Stimulated activated CD4-positive, alpha-beta T cell treated with anti-CD3 and anti-CD28 coated beads, TNF-alpha, amount 100 ng/mL, for 4 hours (primary cell): ENCODE results near the gene STX10.
A peak's percentile ranks its signal among the peaks of the same experiment; 100 is the strongest.
"Not testable (repeated sequence)": the region's sequence is repeated elsewhere in the genome, so short reads cannot be mapped to it uniquely, and the experiment has no call there.

Source experiments
- DNase-seq, 3 experiments: peaks; one replicate each; pipeline ENCODE4 v3.0.0-alpha.2; 2020; ENCODE audit warnings: low read depth in 3 of 3

The STX10 gene, protein sequence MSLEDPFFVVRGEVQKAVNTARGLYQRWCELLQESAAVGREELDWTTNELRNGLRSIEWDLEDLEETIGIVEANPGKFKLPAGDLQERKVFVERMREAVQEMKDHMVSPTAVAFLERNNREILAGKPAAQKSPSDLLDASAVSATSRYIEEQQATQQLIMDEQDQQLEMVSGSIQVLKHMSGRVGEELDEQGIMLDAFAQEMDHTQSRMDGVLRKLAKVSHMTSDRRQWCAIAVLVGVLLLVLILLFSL

DNA sequence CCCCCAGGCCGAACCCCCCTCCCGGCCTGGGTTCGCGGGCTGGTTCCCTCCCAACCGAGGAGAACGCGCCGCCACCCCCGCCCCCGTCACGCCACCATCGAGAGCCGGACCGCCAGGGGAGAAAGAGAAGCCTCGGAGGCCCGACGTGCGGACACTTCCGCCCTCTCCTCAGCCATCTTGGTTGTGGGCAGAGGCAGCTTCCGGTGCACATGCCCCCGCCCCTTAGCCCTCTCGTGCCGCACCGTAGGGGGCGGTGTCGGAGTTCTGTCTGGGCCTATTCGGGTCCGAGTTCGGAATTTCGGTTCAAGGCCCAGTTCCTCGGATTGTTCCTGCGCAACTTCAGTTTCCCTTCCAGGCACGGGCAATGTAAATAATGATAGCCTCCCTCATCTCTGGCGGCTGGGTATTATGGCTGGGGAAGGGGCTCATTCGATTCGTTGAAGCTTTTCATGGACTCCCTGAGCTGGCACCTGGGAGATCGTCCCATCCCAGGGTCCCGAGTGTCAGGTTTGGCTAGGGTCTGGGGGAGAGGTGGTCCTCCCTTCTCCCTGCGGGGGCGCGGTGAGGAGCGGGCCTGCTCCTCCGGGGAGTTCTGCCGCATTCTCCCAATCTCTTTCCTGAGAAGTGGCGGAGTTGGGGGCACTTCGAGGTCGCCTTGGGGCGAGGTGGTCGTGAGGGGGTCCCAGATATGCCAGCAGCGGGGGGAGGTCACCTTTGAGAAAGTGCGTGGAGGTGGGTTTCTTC, at the start of gene STX10, which contains the start of gene IER2:
TSS of gene STX10 (minus strand) at position 189 of the 744 bp plus-strand sequence. CDS start 202 bp downstream, outside the sequence.
TSS of gene IER2 (plus strand) at position 225 of the 744 bp plus-strand sequence. CDS start 2,776 bp downstream, outside the sequence.
- DNase-seq, result peak; percentile 81 to 88 (median 85)

DNA sequence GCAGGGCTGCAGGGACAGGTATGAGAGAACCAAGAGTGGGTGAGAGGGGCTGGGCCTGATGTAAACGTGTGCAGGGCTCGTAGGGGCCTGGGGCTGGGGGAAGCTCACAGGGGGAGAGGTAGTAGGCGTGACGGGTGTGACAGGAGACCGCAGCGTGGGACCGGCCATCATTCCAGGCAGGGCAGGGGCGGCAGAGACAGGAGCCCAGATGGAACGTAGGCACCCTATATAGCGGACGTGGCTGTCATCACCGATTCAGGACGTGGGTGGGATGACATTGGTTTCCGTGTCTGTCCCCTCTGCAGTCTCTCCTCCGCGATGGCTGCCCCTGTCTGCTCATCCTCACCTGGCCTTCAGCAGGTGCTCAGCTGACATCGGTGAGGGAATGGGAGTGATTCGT, 48.5 kb upstream of the STX10 start:
- no peak for DNase-seq

DNA sequence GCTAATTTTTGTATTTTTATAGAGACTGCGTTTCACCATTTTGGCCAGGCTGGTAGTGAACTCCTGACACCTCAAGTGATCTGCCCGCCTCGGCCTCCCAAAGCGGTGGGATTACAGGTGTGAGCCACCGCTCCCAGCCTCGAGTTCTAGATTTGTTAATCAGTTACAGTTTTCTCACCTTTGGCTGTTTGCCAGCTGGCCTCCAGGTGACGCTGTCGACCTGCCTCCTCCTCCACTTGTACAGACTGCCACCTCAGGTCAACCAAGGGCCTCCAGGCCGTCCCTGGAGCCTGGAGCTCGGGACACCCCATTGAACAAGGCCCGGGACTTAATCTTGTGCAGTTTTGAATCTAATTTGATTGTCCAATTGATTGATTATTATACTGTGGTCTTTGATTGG, 45.5 kb upstream of the STX10 start:
- peak in 2 of 3 experiments; percentile 30 for DNase-seq

DNA sequence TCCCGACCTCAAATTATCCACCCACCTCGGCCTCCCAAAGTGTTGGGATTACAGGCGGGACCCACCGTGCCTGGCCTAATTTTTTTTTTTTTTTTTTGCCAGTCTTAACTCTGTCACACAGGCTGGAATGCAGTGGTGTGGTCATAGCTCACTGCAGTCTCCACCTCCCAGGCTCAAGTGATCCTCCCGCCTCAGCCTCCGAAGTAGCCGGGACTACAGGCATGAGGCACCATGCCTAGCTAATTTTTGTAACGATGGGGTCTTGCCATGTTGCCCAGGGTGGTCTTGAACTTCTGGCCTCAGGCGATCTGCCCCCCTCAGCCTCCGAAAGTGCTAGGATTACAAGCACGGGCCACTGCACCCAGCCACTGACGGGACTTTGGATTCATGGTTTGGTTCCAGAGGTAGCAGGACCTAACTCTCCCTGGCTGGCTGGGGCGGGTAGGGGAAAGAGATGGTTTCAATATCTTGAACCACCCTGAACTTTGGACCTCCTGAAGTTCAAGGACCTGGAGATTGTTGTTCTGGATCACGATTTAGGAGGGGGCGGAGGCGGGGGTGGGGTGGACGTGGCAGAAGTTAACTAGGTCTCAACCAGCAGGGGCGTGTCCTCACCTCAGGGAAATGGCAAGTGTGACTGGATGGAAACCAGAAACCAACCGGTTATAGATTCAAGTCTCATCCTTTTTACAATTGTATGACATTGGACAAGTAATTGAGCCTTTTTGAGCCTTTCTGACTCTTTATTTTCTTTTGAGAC, 40.8 kb upstream of the STX10 start:
- DNase-seq, result no peak

DNA sequence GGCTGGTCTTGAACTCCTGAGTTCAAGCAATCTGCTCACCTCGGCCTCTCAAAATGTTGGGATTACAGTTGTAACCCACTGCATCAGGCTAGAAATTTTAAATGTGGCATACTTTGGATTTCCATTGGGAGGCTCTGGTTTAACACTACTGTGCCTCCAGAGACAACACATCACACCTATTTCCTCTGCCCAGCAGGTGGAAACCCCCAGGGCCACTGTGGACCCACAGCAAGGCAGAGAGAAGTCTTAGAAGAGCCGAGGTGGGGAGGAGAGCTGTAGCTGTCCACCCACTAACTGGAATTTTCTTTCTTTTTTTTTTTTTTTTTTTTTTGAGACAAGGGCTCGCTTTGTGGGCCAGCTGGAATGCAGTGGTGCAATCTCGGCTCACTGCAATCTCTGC, 39.4 kb upstream of the STX10 start:
- DNase-seq, result no peak

DNA sequence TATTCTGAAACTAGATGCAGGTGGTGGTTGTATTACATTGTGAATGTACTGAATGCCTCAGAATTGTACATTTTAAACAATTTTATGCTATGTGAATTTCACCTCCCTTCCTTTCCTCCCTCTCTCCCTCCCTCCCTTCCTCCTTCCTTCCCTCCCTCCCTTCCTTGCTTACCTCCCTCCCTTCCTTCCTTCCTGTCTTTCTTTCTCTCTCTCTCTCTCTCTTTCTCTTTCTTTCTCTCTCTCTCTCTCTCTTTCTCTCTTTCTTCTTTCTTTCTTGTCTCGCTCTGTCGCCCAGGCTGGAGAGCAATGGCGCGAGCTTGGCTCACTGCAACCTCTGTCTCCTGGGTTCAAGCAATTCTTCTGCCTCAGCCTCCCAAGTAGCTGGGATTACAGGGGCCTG, 37.2 kb upstream of the STX10 start:
- DNase-seq, result no peak

DNA sequence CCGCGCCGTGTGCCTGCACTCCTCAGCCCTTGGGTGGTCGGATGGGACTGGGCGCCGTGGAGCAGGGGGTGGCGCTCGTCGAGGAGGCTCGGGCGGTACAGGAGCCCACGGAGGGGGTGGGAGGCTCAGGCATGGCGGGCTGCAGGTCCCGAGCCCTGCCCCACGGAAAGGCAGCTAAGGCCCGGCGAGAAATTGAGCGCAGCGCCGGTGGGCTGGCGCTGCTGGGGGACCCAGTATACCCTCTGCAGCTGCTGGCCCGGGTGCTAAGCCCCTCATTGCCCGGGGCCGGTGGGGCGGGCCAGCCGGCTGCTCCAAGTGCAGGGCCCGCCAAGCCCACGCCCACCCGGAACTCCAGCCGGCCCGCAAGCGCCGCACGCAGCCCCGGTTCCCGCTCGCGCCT, 36.5 kb upstream of the STX10 start:
- not testable (repeated sequence) for DNase-seq

DNA sequence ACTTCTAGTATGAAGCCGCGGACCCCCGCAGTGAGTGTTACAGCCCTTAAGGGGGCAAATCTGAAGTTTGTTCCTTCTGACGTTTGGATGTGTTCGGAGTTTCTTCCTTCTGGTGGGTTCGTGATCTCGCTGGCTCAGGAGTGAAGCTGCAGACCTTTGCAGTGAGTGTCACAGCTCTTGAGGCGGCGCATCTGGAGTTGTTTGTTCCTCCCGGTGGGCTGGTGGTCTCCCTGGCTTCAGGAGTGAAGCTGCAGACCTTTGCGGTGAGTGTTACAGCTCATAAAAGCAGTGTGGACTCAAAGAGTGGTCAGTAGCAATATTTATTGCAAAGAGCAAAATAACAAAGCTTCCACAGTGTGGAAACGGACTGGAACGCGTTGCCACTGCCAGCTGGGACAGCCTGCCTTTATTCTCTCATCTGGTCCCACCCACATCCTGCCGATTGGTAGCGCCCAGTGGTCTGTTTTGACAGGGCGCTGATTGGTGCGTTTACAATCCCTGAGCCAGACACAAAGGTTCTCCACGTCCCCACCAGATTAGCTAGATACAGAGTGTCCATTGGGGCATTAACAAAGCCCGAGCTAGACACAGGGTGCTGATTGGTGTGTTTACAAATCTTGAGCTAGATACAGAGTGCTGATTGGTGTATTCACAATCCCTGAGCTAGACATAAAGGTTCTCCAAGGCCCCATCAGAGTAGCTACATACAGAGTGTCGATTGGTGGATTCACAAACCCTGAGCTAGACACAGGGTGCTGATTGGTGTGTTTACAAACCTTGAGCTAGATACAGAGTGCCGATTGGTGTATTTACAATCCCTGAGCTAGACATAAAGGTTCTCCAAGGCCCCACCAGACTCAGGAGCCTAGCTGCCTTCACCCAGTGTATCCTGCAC, 35.8 kb upstream of the STX10 start:
- not testable (repeated sequence) for DNase-seq

DNA sequence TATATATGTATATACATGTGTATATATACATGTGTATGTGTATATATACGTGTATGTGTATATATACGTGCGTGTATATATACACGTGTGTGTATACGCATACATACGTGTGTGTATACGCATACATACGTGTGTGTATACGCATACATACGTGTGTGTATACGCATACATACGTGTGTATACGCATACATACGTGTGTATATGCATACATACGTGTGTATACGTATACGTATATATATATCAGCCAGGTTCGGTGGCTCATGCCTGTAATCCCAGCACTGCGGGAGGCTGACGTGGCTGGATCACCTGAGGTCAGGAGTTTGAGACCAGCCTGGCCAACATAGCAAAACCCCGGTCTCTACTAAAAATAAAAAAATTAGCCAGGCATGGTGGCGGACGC, 34.8 kb upstream of the STX10 start:
- not testable (repeated sequence) for DNase-seq

DNA sequence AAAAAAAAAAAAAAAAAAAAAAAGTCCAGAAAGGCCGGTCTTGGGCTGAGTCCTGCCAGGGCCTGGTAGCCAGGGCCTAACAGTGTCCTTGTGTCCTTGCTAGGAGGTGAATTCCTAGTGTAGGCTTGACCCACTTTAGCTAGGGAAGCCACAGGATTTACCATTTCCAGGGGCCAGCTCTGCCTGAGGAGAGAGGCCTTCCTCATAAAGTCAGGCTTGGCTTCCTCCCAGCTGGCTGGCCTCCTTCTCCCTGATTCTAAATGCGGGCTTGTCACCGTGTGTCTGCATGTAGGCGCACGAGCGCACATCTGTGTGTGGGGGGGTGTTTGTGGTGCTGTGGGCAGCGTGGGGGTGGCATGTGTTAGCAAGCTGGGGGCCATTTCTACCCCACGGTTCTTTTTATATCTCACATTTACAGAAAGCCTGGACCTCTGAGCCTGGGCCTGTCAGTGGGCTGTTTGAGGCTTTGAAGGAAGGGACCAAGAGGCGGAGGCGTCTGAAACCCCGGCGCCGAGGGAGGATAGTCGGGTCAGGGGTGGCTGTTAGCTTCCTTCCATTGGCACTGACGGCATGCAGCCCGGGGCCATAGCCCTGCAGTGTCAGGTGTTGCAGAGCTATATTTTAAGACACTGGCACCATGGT, 31.7 kb upstream of the STX10 start:
- no peak for DNase-seq

DNA sequence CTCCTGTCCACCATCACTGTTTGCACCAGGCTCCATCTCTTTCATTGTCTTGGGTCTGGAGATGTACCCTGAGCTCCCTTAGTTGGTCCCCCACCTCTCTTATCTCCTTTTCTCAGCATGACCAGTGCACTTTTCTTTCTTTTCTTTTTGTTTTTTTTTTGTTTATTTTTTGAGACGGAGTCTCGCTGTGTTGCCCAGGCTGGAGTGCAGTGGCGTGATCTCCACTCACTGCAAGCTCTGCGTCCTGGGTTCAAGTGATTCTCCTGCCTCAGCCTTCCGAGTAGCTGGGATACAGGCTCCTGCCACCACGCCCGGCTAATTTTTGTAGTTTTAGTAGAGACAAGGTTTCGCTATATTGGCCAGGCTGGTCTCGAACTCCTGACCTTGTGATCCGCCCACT, 28.1 kb upstream of the STX10 start:
- DNase-seq, result not testable (repeated sequence)

DNA sequence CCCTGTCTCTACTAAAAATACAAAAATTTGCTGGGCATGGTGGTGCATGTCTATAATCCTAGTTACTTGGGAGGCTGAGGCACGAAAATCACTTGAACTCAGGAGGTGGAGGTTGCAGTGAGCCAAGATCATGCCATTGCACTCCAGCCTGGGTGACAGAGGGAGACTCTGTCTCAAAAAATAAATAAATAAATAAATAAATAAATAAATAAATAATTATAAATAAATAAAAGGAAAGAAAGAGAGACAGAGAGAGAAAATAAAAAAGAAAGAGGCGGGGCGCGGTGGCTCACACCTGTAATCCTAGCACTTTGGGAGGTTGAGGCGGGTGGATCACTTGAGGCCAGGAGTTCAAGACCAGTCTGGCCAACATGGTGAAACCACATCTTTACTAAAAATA, 27.4 kb upstream of the STX10 start:
- DNase-seq, result not testable (repeated sequence)

DNA sequence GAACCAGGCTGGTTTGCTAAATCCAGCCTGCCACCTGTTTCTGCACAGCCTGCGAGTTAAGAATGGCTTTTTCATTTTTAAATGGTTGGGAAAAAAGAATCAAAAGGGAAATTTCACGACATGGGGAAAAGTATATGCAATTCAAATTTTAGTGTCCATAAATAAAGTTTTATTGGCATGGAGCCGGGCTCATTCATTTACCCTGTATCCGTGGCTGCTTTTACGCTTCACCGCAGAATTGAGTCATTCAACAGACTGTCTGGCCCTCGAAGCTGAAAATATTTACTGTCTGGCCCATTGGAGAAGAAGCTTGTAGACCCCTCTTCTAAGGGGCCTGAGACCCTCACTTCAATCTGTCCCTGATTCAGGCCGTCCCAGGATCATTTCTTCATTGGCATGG, 26.2 kb upstream of the STX10 start:
- no peak for DNase-seq

DNA sequence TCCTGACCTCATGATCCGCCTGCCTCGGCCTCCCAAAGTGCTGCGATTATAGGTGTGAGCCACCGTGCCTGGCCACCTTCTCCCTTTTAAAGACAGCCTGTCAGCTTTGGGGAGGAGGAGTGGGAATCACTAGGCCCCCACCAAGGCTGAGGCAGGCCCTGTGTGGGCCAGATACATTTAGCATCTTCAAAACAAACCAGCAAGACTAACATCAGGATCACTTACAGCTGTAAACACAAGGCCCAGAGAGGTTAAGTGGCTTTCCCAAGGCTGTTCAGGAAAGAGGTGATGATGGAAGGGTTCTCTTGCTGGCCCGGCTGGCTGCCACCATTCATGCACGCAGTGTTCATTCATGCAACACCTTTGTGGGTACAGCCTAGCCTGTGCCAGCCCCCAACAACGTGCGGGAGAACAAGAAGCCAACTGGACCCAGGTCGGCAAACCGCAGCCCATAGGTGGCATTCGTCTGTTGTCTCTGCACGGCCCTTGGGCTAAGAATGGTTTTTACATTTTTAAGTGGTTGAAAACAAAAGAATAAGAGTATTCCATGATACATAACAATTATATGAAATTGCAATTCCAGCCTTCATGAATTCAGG, 23.1 kb upstream of the STX10 start:
- DNase-seq, result no peak

DNA sequence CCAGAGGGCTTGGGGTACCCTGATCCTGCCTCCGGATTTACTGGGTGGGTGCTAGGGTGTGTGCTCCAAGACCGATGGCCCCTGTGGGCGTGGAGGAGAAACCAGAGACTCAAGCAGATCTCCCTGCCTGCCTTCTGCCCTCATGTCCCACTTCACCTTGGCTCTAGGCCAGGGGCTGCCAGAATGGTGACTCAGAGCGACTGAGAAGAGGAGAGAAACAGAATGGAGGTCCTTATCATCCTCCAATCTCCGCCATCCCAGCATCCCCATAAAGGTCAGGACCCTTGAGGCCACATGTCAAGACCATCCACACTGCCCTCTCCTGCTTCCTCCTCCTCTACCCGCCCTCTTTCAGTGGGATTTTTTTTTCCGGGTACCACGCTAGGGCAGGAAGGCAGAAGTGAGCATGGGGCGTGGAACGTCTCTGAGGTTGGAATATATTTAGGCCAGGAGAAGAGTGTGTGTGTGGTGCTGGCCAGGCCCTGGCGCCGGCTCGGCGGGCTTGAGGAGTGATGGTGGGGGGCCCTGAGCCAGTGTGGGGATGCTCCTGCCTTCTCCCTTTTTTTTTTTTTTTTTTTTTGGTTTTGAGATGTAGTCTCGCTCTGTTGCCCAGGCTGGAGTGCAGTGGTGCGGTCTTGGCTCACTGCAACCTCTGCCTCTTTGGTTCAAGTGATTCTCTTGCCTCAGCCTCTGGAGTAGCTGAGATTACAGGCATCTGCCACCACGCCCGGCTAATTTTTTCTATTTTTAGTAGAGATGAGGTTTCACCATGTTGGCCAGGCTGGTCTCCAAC, 22.4 kb upstream of the STX10 start:
- DNase-seq, result peak; percentile 61 to 77 (median 70)

DNA sequence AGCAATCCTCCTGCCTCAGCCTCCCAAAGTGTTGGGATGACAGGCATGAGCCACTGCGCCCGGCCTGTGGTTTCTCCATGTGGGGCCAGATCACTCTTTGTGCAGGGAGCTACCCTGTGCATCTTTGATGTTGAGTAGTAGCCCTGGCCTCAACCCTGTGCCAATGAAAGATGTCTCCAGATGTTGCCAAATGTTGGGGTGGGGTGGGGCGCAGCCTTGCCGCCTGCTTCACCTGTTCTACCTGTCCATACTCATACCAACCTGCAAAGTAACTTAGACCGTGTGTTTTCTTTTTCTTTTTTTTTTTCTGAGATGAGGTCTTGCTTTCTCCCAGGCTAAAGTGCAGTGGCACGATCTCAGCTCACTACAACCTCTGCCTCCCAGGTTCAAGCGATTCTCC, 21.0 kb upstream of the STX10 start:
- DNase-seq, result no peak

DNA sequence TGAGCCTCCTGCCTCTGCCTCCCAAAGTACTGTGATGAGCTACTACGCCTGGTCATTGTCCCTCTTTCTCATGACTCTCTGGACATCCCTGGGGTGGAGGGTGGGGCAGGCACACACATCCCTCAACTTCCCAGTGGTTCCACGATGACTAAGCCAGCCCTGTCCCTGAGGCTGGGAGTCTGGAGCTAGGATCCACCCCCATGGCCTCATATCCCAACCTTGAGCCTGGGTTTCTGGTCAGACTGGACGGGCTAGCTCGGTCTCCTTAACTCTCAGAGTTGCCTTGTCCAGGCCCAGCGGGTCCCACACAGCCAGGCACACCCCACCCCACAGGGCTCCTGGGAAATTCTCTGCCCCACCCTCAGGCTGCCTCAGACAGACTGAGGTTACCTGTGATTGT, 19.6 kb upstream of the STX10 start:
- DNase-seq, result no peak

DNA sequence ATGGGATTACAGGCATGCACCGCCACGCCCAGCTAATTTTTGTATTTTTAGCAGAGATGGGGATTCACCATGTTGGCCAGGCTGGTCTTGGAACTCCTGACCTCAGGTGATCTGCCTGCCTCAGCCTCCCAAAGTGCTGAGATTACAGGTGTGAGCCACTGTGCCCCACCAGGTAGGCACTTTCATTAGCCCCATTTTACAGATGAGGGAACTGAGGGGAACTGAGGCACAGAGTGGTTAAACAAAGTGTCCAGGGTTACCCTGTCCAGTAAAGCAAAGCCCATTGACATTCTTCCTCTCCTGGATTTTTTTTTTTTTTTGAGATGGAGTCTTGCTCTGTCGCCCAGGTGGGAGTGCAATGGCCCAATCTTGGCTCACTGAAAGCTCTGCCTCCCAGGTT, 16.0 kb upstream of the STX10 start:
- DNase-seq, result not testable (repeated sequence)

DNA sequence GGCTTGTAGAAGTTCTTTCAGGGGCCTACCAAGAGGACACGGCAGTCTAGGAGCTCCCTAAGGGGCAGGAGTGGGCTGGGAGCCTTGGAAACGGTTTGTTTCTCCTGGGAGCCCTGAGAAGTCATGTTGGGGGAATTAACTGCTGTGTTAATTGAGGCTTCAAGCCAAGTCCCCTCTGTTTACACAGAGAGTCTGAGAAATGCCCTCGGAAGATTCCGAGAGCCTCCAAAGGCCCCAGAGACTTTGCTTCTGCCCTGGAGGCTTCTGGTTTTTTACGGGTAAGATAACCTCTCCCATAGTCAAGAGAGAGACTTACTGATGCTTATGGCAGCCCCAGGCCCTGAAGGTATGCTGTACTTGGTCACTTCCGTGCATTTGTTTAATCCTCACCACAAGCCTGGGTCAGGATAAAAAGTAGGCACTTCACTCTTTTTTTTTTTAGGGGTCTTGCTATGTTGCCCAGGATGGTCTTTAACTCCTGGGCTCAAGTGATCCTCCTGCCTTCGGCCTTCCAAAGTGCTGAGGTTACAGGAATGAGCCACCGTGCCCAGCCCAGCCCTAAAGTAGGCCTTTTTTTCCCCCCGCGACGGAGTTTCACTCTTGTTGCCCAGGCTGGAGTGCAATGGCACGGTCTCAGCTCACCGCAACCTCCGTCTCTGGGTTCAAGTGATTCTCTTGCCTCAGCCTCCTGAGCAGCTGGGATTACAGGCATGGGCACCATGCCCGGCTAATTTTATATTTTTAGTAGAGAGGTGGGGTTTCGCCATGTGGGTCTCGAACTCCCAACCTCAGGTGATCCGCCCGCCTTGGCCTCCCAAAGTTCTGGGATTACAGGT, 15.2 kb upstream of the STX10 start:
- DNase-seq, result no peak
